T47D (cell line): Measurements from ENCODE around the gene PABPN1.

Experiments
- DNase-seq, 2 experiments: peaks; one replicate each; pipeline versions ENCODE4 v3.0.0 to v3.0.0-alpha.2; 2011 to 2012; ENCODE audit warnings: low read depth in 1 of 2, low spot score in 1 of 2
- JUND ChIP-seq: IDR thresholded peaks from 2 replicates; pipeline ENCODE4 v1.6.1; 2012; ENCODE audit warnings: low read depth
- in situ Hi-C: cut with HindIII; loops from 2 replicates; pipeline ENCODE4 v1.10.0; 2016; ENCODE audit warnings: low sequenced_read_pairs, low pct_unique_long_range_greater_than_20kb

Gene PABPN1

DNA sequence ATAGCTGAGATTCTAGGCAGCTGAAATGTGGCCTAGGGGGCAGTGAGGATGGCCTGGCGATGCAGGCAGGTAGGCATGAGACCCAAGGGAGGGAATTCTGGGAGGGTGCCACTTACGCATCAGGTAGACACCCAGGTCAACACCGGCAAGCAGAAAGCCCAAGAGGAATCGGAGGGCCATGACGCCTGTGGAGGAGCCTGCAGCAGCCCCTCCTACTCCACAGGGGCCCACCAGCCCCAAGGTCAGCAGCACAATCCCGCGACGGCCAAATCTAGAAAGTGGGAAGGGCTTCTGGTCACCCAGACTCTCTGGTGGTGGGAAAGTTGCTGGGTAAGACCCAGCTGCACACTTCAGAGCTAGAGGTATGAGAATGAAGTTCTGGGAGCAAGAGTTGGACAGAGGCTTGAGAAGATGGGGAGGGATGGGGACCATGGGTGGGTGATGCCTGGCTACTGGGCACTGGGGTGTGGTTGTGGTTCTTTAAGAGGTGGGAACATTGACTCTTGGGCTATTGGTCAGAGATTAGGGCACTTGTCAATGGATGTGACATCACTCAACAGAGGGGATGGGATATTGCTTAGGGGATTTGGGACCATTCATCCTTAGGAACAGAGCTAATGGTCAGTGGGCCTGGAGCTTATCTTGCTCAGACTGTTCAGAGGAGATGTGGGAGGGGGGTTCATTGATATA is 28.0 kb downstream of the PABPN1 start:
- TF ChIP-seq JUND: no peak
- in situ Hi-C loops: no loop called here
- DNase-seq: no peak

- in situ Hi-C loops: no loop called here
- no peak for DNase-seq
- TF ChIP-seq JUND: no peak
Measured at GRCh38 chr14:23351681-23352505, 30.6 kb downstream of the PABPN1 start.

DNA sequence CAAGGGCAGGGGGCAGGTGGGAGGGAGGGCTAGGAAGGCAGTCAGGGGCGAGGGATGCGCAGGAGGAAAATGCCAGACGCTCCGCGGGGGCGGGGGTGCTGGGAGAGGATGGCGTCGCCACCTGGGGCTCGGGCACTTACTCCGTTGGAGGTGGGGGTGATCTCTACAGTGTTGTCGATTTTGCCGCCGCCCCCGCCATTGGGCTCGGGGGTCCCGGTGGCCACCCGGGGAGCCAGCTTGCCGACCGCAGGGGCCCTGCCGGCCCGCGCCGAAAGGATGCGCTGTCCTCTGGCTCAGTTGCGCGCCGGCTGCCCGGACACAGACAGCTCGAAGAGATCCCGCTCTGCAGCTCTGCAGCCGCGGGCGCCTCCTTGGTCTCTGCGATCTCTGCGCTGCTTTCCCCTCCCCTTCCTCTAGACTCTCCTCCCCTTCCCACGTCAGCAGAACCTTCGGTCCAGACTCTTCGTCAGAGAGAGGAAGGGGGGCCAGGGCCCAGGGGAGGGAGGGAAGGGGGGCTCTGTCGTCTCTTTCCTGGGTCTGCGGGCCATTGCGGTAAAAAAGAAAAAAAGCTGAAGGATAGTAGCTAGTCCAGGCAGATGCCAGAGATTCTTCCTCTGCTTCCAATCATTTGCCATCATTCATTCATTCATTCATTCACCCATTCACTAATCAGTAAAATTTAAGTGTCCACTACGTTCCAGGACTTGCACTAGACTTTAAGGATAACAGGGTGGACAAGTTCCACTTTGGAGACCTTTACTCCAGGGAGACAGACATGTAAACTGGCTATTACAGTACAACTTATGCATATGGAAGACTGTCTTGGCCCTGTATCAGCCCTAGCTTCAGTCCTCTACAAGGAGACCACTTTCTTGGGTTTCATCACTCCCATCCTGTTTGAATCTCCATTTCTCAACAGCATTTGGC is 31.5 kb downstream of the PABPN1 start, which contains the start of gene SLC22A17:
SLC22A17 (minus strand) TSS at position 382 of the 927 bp plus-strand sequence.
- TF ChIP-seq JUND: no peak
- in situ Hi-C loops: no loop called here
- peak; percentile 78 to 84 for DNase-seq

DNA sequence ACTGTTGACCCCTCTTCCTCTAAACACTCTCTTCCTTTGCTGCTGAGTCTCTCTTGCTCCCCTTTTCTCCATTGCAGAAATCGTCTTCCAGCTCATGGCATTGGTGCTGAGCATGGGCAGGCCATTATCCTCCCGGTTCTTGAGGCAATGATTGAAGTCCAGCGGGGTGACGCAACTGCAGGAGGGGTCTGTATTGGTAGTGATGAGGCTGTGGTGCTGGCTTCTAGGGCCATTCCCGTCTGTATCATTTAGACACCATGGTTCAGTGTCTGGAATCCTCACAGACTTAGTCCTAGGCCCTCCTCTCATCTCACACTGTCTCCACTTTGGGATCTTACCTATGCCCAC is 32.1 kb downstream of the PABPN1 start:
- TF ChIP-seq JUND: no peak
- in situ Hi-C loops: no loop called here
- DNase-seq: no peak

DNA sequence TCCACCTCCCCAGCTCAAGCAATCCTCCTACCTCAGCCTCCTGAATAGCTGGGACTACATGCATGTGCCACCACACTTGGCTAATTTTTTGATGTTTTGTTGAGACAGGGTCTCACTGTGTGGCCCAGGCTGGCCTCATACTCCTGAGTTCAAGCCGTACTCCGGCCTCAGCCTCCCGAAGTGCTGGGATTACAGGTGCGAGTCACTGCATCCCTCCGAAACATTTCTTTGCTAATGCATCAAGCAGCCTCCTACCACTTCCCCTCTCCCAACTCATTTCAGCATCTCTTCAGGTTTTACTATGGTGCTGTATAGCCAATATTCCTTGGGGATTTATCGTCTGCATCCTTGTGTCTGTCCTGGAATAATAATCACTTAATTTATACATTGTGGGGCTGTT is 33.7 kb downstream of the PABPN1 start:
- no peak for DNase-seq
- in situ Hi-C loops: no loop called here
- TF ChIP-seq JUND: no peak

GRCh38 chr14:23355871-23356435 is 34.7 kb downstream of the PABPN1 start:
- no peak for DNase-seq
- in situ Hi-C loops: no loop called here
- TF ChIP-seq JUND: no peak

- no peak for TF ChIP-seq JUND
- no peak for DNase-seq
- in situ Hi-C loops: no loop called here
Measured at GRCh38 chr14:23356662-23357061, 35.4 kb downstream of the PABPN1 start.

- no peak for TF ChIP-seq JUND
- in situ Hi-C loops: no loop called here
- no peak for DNase-seq
Measured at GRCh38 chr14:23357261-23357660, 36.0 kb downstream of the PABPN1 start.

DNA sequence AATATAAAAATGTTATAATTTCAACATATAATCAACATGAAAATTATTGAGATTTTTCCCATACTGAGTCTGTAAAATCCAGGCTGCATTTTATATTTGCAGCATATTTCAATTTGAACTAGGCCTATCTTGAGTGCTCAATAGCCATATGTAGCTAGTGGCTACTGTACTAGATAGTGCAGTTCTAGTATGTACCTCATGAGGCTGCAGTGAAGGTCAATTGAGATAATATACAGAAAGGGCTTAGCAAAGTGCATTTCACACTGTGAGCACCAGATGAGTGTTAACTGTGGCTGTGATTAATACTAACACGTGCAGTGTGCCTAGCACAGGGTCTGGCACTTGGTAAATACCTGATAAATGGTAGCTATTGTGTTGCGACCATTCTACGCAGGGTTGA is 36.8 kb downstream of the PABPN1 start:
- in situ Hi-C loops: no loop called here
- DNase-seq: no peak

GRCh38 chr14:23358553-23359166 is 37.4 kb downstream of the PABPN1 start:
- in situ Hi-C loops: no loop called here
- DNase-seq: no peak
- no peak for TF ChIP-seq JUND

More for the DNA sequence above, 36.8 kb downstream of the PABPN1 start:
- TF ChIP-seq JUND: no peak

DNA sequence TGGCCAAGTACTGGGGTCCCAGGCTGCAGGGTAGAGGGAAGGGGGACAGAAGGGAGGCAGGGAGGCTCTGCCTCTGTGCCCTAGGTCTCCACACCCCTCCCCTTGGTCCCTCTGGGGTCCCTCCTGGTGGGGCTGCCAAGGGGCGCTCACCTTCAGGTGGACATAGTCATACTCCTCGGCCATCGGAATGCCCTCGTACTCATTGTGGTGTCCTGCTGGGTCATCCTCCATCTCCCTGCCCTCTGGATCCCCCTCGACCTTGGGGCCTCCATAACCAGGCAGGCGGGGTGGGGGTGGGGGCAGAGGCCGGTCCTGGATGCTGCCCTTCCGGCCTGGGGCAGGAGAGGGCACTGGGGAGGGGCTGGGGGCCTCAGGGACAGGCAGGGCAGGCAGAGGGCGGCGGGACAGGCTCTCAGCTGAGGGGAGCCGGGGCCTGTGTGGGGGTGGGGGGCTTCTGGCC is 37.9 kb downstream of the PABPN1 start:
- no peak for TF ChIP-seq JUND
- in situ Hi-C loops: no loop called here

DNA sequence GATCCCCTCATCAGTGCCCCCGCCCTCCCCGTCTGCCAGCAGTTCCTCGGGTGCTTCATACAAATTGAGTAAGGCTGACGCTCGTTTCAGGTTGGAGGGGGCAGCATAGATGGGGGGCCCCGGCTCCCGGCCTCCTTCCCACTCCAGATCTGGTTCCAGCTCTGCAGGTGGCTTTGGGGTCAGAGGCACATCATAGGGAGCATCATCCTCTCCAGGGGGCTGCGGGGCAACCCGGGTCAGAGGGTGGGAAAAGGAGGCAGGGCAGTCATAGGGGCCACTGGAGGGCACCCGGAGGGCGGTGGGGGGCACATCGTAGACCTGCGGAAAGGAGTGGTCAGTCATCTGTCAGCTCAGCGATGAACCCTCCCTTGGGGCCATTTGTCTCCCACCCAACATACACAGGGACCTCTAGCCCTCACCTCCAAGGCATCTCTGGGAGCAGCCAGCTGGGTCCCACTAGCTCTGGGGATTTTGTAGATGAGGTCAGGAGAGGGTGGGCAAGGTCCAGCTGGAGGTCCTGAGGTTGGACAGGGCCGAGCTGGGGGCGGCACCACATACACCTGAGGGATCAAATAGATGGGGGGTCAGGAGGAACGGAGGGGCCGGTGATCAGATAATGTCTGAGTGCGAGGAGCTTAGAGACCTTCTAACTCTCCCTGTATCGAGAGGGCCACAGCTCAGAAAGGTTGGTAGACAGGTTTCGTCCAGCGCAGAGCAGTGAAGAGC is 38.6 kb downstream of the PABPN1 start:
- in situ Hi-C loops: no loop called here
- DNase-seq: no peak

More for the DNA sequence above, 37.9 kb downstream of the PABPN1 start:
- DNase-seq: no peak

More for the DNA sequence above, 38.6 kb downstream of the PABPN1 start:
- no peak for TF ChIP-seq JUND
